Ascending aorta (tissue), 2 donors: ENCODE measurements around the gene AGR3. TPM values are rescaled to one million over a fixed set of nuclear protein-coding genes. Genes with fewer than 3 reads are reported as not detected.

Source experiments
- DNase-seq, 2 donors: peaks; one replicate each; pipeline ENCODE4 v3.0.0-alpha.2; 2019; ENCODE audit warnings: low spot score in 2 of 2
- H3K27ac ChIP-seq, 2 donors: fragments of 200-600 bp; sonication (generic); one replicate each; pipeline ENCODE4 v1.5.1; 2016 to 2017; ENCODE audit warnings: mild to moderate bottlenecking in 1 of 2
- H3K27me3 ChIP-seq: fragments of 200-600 bp; sonication (generic); one replicate; pipeline ENCODE4 v1.5.1; 2017
- H3K36me3 ChIP-seq, 2 donors: fragments of 200-600 bp; sonication (generic); one replicate each; pipeline ENCODE4 v1.5.1; 2016
- H3K4me1 ChIP-seq, 2 donors: fragments of 200-600 bp; sonication (generic); one replicate each; pipeline ENCODE4 v1.5.1; 2016 to 2017; ENCODE audit warnings: mild to moderate bottlenecking in 1 of 2
- H3K4me3 ChIP-seq, 2 donors: fragments of 200-600 bp; sonication (generic); one replicate each; pipeline ENCODE4 v1.5.1; 2016 to 2017; ENCODE audit warnings: mild to moderate bottlenecking in 1 of 2
- H3K9me3 ChIP-seq, 2 donors: fragments of 200-600 bp; sonication (generic); one replicate each; pipeline ENCODE4 v1.5.1; 2016
- CTCF ChIP-seq, 3 experiments: fragments of 200-600 bp in 2 of 3; fragments of 450-650 bp in 1 of 3; sonication (generic) in 2 of 3; IDR thresholded peaks; one replicate each; pipeline ENCODE4 v1.5.1; 2016 to 2019; ENCODE audit warnings: antibody characterized with exemption in 3 of 3, mild to moderate bottlenecking in 1 of 3, moderate library complexity in 1 of 3
- intact Hi-C: fragments of 100-400 bp; cut with DNase I; formaldehyde crosslinking; loops from one replicate; pipeline ENCODE4 v1.15.1; 2023
- total RNA-seq: library from RNA; depleted of rRNA; stranded (reverse); fragments of >200 nt; gene quantifications from one replicate; pipeline ENCODE4 v1.1.0, GENCODE V29; 2016

The AGR3 gene
- total RNA-seq, 1 donor from 2014 or later = not detected

DNA sequence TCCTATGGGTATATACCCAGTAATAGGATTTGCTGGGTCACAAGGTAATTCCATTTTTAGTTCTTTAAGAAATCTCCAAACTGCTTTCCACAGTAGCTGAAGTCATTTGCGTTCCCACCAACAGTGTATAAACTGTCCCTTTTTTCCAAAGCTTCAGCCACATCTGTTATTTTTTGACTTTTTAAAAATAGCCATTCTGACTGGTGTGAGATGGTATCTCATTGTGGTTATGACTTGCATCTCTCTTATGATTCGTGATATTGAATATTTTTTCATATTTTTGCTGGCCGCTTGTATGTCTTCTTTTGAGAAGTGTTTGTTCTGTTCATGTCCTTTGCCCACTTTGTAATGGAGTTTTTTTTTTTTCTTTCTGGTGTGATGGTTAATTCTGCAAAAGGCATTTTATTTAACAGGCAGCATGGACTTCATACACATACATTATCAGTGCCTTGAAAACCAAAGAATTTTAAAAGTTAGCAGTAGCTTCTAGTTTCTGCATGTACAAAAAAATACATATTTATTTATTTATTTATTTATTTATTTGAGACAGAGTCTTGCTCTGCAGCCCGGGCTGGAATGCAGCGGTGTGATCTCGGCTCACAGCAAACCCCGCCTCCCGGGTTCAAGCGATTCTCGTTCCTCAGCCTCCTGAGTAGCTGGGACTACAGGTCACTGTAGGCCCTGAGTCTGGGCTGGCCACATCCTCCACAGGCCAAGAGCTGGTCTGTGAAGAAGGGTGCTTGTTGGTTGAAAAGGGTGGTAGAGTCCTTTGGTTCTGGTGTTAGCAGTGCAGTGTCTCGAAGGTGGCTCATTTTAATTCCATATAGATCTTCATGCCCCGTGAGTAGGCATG lies 32.3 kb downstream of the AGR3 start:
- H3K27ac ChIP-seq = no peak overlapping the region
- no peak overlapping the region for H3K4me3 ChIP-seq
- H3K27me3 ChIP-seq = no peaks in the 10 kb centered on the region
- no peak for DNase-seq
- intact Hi-C loops = no loop called here
- H3K4me1 ChIP-seq = no peaks in the 10 kb centered on the region
- no peaks in the 10 kb centered on the region for H3K9me3 ChIP-seq
- H3K36me3 ChIP-seq = no peaks in the 10 kb centered on the region
- TF ChIP-seq CTCF (IDR thresholded peaks at IDR 0.05) = no peak

- no peaks in the 10 kb centered on the region for H3K36me3 ChIP-seq
- no peak overlapping the region for H3K27ac ChIP-seq
- no peak overlapping the region for H3K4me3 ChIP-seq
- no peaks in the 10 kb centered on the region for H3K4me1 ChIP-seq
- TF ChIP-seq CTCF (IDR thresholded peaks at IDR 0.05) = no peak
- H3K27me3 ChIP-seq = no peaks in the 10 kb centered on the region
- no peaks in the 10 kb centered on the region for H3K9me3 ChIP-seq
- no peak for DNase-seq
- intact Hi-C loops = no loop called here
Measured at GRCh38 chr7:16847381-16847860, 34.4 kb downstream of the AGR3 start.

DNA sequence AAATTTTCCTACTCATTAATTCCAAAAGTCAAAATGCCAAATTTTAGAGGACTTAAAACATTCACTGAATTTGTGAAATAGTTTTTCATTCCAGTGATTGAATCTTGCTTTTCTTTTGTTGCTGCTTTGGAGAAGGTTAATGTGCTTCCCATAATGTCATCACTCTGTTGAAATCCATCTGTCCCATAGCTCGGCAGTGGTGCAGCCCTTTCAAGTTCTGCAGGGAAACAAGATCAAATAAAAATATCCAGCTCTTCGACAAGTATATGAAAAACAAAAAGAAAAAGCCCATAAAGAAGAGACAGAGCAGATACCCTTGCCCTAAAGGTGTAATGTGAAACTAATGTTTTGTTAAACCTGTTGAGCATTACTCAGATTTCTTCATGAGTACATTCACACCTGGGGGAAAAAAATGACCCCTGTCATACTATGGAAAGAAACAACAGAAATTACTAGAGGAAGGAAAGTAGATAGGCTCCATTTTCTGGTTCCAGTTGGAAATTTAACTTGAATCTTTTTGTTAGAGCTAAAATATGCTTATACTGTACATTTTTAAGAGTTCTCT lies 35.1 kb downstream of the AGR3 start:
- intact Hi-C loops = no loop called here
- Histone ChIP-seq H3K27me3 (no peaks in the 10 kb centered on the region), H3K27ac (no peak overlapping the region), H3K9me3 (no peaks in the 10 kb centered on the region), H3K4me3 (no peak overlapping the region), H3K4me1 (no peaks in the 10 kb centered on the region), H3K36me3 (no peaks in the 10 kb centered on the region)
- TF ChIP-seq CTCF (IDR thresholded peaks at IDR 0.05) = no peak
- DNase-seq = no peak

DNA sequence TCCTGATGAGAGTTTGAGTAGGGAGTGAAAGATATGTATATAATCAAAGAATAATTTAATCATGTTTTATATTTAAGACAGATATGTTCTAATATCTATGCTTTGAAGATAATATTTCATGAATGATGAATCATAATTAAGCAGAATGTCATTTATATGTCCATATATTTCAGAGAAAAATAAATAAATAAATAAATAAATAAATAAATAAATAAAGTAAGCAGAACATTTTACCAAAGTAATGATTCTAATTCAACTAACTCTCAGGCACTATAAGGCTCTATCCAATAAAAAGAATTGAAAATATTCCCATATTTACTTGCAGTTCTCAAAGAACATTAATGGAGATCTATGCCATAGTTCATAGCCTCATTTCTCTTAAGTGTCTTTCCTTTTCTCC lies 36.0 kb downstream of the AGR3 start:
- TF ChIP-seq CTCF (IDR thresholded peaks at IDR 0.05) = no peak
- Histone ChIP-seq H3K27ac (no peak overlapping the region), H3K9me3 (no peaks in the 10 kb centered on the region), H3K4me3 (no peak overlapping the region), H3K4me1 (no peaks in the 10 kb centered on the region), H3K27me3 (no peaks in the 10 kb centered on the region), H3K36me3 (no peaks in the 10 kb centered on the region)
- intact Hi-C loops = no loop called here
- DNase-seq = no peak

GRCh38 chr7:16841681-16842080 lies 40.1 kb downstream of the AGR3 start:
- no peaks in the 10 kb centered on the region for H3K4me1 ChIP-seq
- H3K9me3 ChIP-seq = no peaks in the 10 kb centered on the region
- no peak overlapping the region for H3K27ac ChIP-seq
- TF ChIP-seq CTCF (IDR thresholded peaks at IDR 0.05) = no peak
- DNase-seq = no peak
- H3K36me3 ChIP-seq = no peaks in the 10 kb centered on the region
- no peak overlapping the region for H3K4me3 ChIP-seq
- intact Hi-C loops = no loop called here
- no peaks in the 10 kb centered on the region for H3K27me3 ChIP-seq
